ENCODE measurements around the gene BANF2. TPM values are rescaled to one million over a fixed set of nuclear protein-coding genes. Genes with fewer than 3 reads are reported as not detected.
A peak's percentile ranks its signal among the peaks of the same experiment; 100 is the strongest.

BANF2 gene
- total and polyA plus RNA-seq, 2 of the 13 experiments (the other 11 are each of a cell fraction or from before 2014, with no cell fraction given) = 0.35 TPM; not detected in 1

DNA sequence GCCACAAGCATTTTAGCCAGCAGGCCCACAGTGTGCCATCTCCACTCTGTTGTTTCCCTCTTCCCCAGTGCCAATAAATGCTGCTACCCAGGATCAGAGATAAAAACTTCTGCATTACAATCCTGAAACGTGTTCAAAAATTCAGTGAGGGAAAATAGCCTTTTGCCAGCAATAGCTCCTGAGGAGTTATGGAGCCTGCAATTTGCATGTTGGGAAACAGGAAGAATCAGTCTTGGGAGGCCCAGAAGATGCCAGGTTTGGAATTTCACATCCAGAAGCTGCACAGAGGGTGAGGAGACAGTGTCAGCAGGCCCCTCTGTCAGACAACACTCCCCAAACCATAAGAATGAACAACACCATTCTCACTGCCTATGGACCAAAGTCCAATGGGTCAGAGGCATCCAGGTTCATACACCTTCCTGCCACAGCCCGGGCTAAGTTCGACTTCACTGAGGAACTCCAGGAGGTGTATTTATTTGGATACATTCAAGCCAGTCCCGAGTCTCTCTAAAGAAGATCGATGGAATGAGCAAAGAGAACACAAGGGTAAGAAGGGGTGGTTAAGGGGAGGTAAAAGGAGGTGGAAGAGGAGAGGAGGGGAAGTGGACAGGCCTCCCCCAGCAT lies 38.5 kb upstream of the BANF2 start (continued):
- TF ChIP-seq, protein P1, sequence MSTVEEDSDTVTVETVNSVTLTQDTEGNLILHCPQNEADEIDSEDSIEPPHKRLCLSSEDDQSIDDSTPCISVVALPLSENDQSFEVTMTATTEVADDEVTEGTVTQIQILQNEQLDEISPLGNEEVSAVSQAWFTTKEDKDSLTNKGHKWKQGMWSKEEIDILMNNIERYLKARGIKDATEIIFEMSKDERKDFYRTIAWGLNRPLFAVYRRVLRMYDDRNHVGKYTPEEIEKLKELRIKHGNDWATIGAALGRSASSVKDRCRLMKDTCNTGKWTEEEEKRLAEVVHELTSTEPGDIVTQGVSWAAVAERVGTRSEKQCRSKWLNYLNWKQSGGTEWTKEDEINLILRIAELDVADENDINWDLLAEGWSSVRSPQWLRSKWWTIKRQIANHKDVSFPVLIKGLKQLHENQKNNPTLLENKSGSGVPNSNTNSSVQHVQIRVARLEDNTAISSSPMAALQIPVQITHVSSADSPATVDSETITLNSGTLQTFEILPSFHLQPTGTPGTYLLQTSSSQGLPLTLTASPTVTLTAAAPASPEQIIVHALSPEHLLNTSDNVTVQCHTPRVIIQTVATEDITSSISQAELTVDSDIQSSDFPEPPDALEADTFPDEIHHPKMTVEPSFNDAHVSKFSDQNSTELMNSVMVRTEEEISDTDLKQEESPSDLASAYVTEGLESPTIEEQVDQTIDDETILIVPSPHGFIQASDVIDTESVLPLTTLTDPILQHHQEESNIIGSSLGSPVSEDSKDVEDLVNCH (CRISPR knock-in tag; IDR thresholded peaks at IDR 0.05) = no peak
- TF ChIP-seq, protein P2, sequence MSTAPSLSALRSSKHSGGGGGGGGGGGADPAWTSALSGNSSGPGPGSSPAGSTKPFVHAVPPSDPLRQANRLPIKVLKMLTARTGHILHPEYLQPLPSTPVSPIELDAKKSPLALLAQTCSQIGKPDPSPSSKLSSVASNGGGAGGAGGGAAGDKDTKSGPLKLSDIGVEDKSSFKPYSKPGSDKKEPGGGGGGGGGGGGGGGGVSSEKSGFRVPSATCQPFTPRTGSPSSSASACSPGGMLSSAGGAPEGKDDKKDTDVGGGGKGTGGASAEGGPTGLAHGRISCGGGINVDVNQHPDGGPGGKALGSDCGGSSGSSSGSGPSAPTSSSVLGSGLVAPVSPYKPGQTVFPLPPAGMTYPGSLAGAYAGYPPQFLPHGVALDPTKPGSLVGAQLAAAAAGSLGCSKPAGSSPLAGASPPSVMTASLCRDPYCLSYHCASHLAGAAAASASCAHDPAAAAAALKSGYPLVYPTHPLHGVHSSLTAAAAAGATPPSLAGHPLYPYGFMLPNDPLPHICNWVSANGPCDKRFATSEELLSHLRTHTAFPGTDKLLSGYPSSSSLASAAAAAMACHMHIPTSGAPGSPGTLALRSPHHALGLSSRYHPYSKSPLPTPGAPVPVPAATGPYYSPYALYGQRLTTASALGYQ (CRISPR knock-in tag; IDR thresholded peaks at IDR 0.05) = 0 out of 2 replicates have a peak, but pooled peaks have one; percentile 22
- TF ChIP-seq, protein P3, sequence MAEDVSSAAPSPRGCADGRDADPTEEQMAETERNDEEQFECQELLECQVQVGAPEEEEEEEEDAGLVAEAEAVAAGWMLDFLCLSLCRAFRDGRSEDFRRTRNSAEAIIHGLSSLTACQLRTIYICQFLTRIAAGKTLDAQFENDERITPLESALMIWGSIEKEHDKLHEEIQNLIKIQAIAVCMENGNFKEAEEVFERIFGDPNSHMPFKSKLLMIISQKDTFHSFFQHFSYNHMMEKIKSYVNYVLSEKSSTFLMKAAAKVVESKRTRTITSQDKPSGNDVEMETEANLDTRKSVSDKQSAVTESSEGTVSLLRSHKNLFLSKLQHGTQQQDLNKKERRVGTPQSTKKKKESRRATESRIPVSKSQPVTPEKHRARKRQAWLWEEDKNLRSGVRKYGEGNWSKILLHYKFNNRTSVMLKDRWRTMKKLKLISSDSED (CRISPR knock-in tag; IDR thresholded peaks at IDR 0.05) = no peak
- TF ChIP-seq, protein P4, sequence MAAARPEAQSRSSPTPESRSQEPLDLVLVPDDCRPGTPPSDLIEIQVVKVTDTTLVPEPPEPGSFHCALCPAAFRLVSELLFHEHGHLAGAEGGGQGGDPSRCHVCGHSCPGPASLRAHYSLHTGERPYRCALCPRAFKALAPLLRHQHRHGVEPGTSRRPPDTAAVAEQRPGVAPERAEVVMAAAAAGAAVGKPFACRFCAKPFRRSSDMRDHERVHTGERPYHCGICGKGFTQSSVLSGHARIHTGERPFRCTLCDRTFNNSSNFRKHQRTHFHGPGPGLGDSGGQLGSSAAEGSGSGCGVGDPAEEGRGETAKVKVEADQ (CRISPR knock-in tag; IDR thresholded peaks at IDR 0.05; ENCODE audit: borderline replicate concordance) = no peak
- TF ChIP-seq, protein P5, sequence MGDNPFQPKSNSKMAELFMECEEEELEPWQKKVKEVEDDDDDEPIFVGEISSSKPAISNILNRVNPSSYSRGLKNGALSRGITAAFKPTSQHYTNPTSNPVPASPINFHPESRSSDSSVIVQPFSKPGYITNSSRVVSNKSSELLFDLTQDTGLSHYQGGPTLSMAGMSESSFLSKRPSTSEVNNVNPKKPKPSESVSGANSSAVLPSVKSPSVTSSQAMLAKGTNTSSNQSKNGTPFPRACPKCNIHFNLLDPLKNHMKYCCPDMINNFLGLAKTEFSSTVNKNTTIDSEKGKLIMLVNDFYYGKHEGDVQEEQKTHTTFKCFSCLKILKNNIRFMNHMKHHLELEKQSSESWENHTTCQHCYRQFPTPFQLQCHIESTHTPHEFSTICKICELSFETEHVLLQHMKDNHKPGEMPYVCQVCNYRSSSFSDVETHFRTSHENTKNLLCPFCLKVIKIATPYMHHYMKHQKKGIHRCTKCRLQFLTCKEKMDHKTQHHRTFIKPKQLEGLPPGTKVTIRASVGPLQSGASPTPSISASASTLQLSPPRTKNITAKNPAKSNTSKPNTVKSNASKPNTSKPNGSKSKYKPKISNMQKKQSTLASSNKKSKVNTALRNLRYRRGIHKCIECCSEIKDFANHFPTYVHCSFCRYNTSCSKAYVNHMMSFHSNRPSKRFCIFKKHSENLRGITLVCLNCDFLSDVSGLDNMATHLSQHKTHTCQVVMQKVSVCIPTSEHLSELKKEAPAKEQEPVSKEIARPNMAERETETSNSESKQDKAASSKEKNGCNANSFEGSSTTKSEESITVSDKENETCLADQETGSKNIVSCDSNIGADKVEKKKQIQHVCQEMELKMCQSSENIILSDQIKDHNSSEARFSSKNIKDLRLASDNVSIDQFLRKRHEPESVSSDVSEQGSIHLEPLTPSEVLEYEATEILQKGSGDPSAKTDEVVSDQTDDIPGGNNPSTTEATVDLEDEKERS (CRISPR knock-in tag; IDR thresholded peaks at IDR 0.05) = no peak
- TF ChIP-seq MZF1 (CRISPR knock-in tag; IDR thresholded peaks at IDR 0.05; ENCODE audit: borderline replicate concordance) (no peak), HOXA3 (CRISPR knock-in tag; IDR thresholded peaks at IDR 0.05) (peak; percentile 51), GZF1 (CRISPR knock-in tag; IDR thresholded peaks at IDR 0.05) (no peak), ZNF274 (CRISPR knock-in tag; IDR thresholded peaks at IDR 0.05) (no peak), ZNF10 (CRISPR knock-in tag; IDR thresholded peaks at IDR 0.05; ENCODE audit: borderline replicate concordance, low read depth) (no peak), SRSF4 (IDR thresholded peaks at IDR 0.05; ENCODE audit: low read depth, low read length, poor library complexity, severe bottlenecking) (no peak), GATAD1 (CRISPR knock-in tag; IDR thresholded peaks at IDR 0.05) (peak; percentile 37; the same call in 1 of the 2 replicates), CBX1 (IDR thresholded peaks at IDR 0.05; ENCODE audit: low read depth) (no peak), SKI (IDR thresholded peaks at IDR 0.05; ENCODE audit: partially characterized antibody) (no peak), PAF1 (CRISPR knock-in tag; IDR thresholded peaks at IDR 0.05) (no peak; the same call in 1 of the 2 replicates), SMYD3 (CRISPR knock-in tag; IDR thresholded peaks at IDR 0.05) (no peak), JARID2 (CRISPR knock-in tag; IDR thresholded peaks at IDR 0.05; ENCODE audit: insufficient replicate concordance) (no peak), ZNF780A (CRISPR knock-in tag; IDR thresholded peaks at IDR 0.05) (no peak), NR2C2 (CRISPR knock-in tag; IDR thresholded peaks at IDR 0.05; ENCODE audit: borderline replicate concordance) (peak; percentile 42; the same call in 1 of the 2 replicates), ZFP36L1 (CRISPR knock-in tag; IDR thresholded peaks at IDR 0.05) (no peak)

Data from HepG2 (cell line).